H1 (cell line): Measurements from ENCODE around the gene TCF7L1. TPM values are rescaled to one million over a fixed set of nuclear protein-coding genes. Genes with fewer than 3 reads are reported as not detected.

ENCODE experiments used
- CTCF ChIA-PET: fragments of 300-600 bp; sonication (Branson Sonifier 250); formaldehyde crosslinking; loops from one replicate; lab custom pipeline; 2021; ENCODE audit not compliant: partially characterized antibody; lab: Charles Lee
- POLR2A ChIA-PET: fragments of 300-600 bp; sonication (Branson Sonifier 250); formaldehyde crosslinking; loops from one replicate; lab custom pipeline; 2021; ENCODE audit warnings: inconsistent platforms; ENCODE audit not compliant: partially characterized antibody; lab: Charles Lee
- DNase-seq, 2 experiments: peaks; one replicate each; pipeline versions ENCODE4 v3.0.0 to v3.0.0-alpha.2; 2010 to 2022; ENCODE audit warnings: low spot score in 2 of 2, low read depth in 1 of 2, mixed read lengths in 1 of 2
- FAIRE-seq: peaks from 2 replicates; lab custom pipeline; 2011; peaks lifted over from hg19 to GRCh38; lab: Jason Lieb, UNC
- H2AFZ ChIP-seq: 2 replicates; pipeline ENCODE4 v1.8.1; 2012; ENCODE audit warnings: low read length, inconsistent platforms
- H2AK5ac ChIP-seq: 2 replicates; pipeline ENCODE4 v1.6.1; 2013; ENCODE audit warnings: low read depth, low read length
- H2BK120ac ChIP-seq: replicated peaks from 2 replicates; pipeline ENCODE3; 2013; ENCODE audit warnings: low read depth, low read length, inconsistent platforms
- H2BK12ac ChIP-seq: 2 replicates; pipeline ENCODE4 v1.6.1; 2013; ENCODE audit warnings: low read depth, low read length
- H2BK15ac ChIP-seq: 2 replicates; pipeline ENCODE4 v1.6.1; 2013; ENCODE audit warnings: low read length
- H2BK20ac ChIP-seq: 2 replicates; pipeline ENCODE4 v1.6.1; 2013; ENCODE audit warnings: low read length
- H2BK5ac ChIP-seq: 2 replicates; pipeline ENCODE4 v1.6.1; 2013; ENCODE audit warnings: low read depth, low read length
- H3K14ac ChIP-seq: 2 replicates; pipeline ENCODE4 v1.6.1; 2013; ENCODE audit warnings: inconsistent platforms; ENCODE audit not compliant: insufficient read length
- H3K18ac ChIP-seq: 2 replicates; pipeline ENCODE4 v1.6.1; 2013; ENCODE audit warnings: low read length; ENCODE audit errors: extremely low read depth
- H3K23ac ChIP-seq: 2 replicates; pipeline ENCODE4 v1.6.1; 2013; ENCODE audit warnings: inconsistent platforms; ENCODE audit not compliant: insufficient read length
- H3K23me2 ChIP-seq: 2 replicates; pipeline ENCODE4 v1.6.1; 2013; ENCODE audit warnings: low read depth, low read length
- H3K27ac ChIP-seq: 2 replicates; pipeline ENCODE4 v1.6.1; 2011; ENCODE audit warnings: low read depth, low read length, inconsistent platforms
- H3K27me3 ChIP-seq, 4 experiments: replicated peaks in 1 of 4; 1 replicate in 1 of 4; 2 replicates in 3 of 4; pipeline versions ENCODE4 v1.6.1 to v1.8.1; 2011 to 2013; ENCODE audit warnings: low read length in 3 of 4, mild to moderate bottlenecking in 3 of 4, inconsistent platforms in 2 of 4, mixed read lengths in 2 of 4, moderate library complexity in 1 of 4; ENCODE audit not compliant: control insufficient read depth in 3 of 4, insufficient read depth in 3 of 4; ENCODE audit errors: extremely low read depth in 1 of 4
- H3K36me3 ChIP-seq, 4 experiments: 2 replicates each; pipeline versions ENCODE4 v1.6.1 to v1.8.1; 2011 to 2013; ENCODE audit warnings: mild to moderate bottlenecking in 4 of 4, low read length in 3 of 4, moderate library complexity in 2 of 4, control low read depth in 1 of 4, inconsistent platforms in 1 of 4; ENCODE audit not compliant: insufficient read depth in 4 of 4, control insufficient read depth in 2 of 4
- H3K4ac ChIP-seq: replicated peaks from 2 replicates; pipeline ENCODE3; 2013; ENCODE audit warnings: low read length, low read depth, mixed read lengths, inconsistent platforms; ENCODE audit not compliant: insufficient read length
- H3K4me1 ChIP-seq, 4 experiments: replicated peaks in 1 of 4; 1 replicate in 1 of 4; 2 replicates in 3 of 4; pipeline versions ENCODE4 v1.6.1 to v1.8.1; 2011 to 2013; ENCODE audit warnings: low read length in 3 of 4, inconsistent platforms in 2 of 4, mixed read lengths in 1 of 4; ENCODE audit not compliant: insufficient read depth in 4 of 4, control insufficient read depth in 3 of 4
- H3K4me2 ChIP-seq, 2 experiments: 2 replicates each; pipeline versions ENCODE4 v1.6.1 to v1.8.1; 2011 to 2013; ENCODE audit warnings: low read depth in 2 of 2, low read length in 2 of 2, control low read depth in 1 of 2, inconsistent platforms in 1 of 2, mild to moderate bottlenecking in 1 of 2; ENCODE audit not compliant: insufficient read depth in 1 of 2
- H3K4me3 ChIP-seq, 4 experiments: fragments of 200-600, 300-600 bp in 1 of 4; sonication (generic), shearing (Covaris generic), sonication (Bioruptor Twin) in 1 of 4; 2 replicates each; pipeline versions ENCODE4 v1.5.1 to v1.8.1; 2011 to 2016; ENCODE audit warnings: low read length in 4 of 4, low read depth in 3 of 4, control low read depth in 2 of 4, inconsistent platforms in 2 of 4, mild to moderate bottlenecking in 2 of 4, mixed read lengths in 1 of 4, moderate library complexity in 1 of 4; ENCODE audit not compliant: insufficient read depth in 2 of 4; ENCODE audit errors: extremely low read depth in 1 of 4
- H3K56ac ChIP-seq: replicated peaks from 2 replicates; pipeline ENCODE3; 2013; ENCODE audit warnings: low read depth, mild to moderate bottlenecking, mixed read lengths, low read length, inconsistent platforms; ENCODE audit not compliant: insufficient read length
- H3K79me1 ChIP-seq: 2 replicates; pipeline ENCODE4 v1.6.1; 2013; ENCODE audit warnings: low read depth, low read length, control low read depth
- H3K79me2 ChIP-seq, 2 experiments: 2 replicates each; pipeline versions ENCODE4 v1.6.1 to v1.8.1; 2012 to 2013; ENCODE audit warnings: low read length in 2 of 2, mild to moderate bottlenecking in 2 of 2, inconsistent platforms in 1 of 2; ENCODE audit not compliant: insufficient read depth in 2 of 2, control insufficient read depth in 1 of 2
- H3K9ac ChIP-seq, 4 experiments: replicated peaks in 1 of 4; 1 replicate in 1 of 4; 2 replicates in 3 of 4; pipeline versions ENCODE4 v1.6.1 to v1.8.1; 2011 to 2013; ENCODE audit warnings: low read depth in 3 of 4, low read length in 3 of 4, control low read depth in 2 of 4, mild to moderate bottlenecking in 2 of 4, moderate library complexity in 2 of 4, inconsistent platforms in 1 of 4; ENCODE audit errors: extremely low read depth in 1 of 4
- H3K9me3 ChIP-seq, 2 experiments: 2 replicates each; pipeline versions ENCODE4 v1.6.1 to v1.8.1; 2012 to 2013; ENCODE audit warnings: mild to moderate bottlenecking in 2 of 2, moderate library complexity in 2 of 2, control low read depth in 1 of 2, inconsistent platforms in 1 of 2, low read depth in 1 of 2, low read length in 1 of 2, mixed read lengths in 1 of 2; ENCODE audit not compliant: insufficient read depth in 2 of 2
- H4K20me1 ChIP-seq, 2 experiments: replicated peaks in 1 of 2; 2 replicates each; pipeline versions ENCODE3 to v1.8.1; 2011 to 2013; ENCODE audit warnings: inconsistent platforms in 2 of 2, low read length in 2 of 2, mild to moderate bottlenecking in 1 of 2; ENCODE audit not compliant: insufficient read depth in 2 of 2, control insufficient read depth in 1 of 2
- H4K5ac ChIP-seq: 2 replicates; pipeline ENCODE4 v1.6.1; 2013; ENCODE audit warnings: low read length, low read depth, mixed read lengths, inconsistent platforms; ENCODE audit not compliant: insufficient read length
- H4K8ac ChIP-seq: 2 replicates; pipeline ENCODE4 v1.8.0; 2013; ENCODE audit warnings: mild to moderate bottlenecking, moderate library complexity, low read length, inconsistent platforms; ENCODE audit not compliant: insufficient read depth; ENCODE audit errors: extremely low read depth
- H4K91ac ChIP-seq: replicated peaks from 2 replicates; pipeline ENCODE3; 2013; ENCODE audit warnings: low read length, mixed read lengths, inconsistent platforms; ENCODE audit not compliant: insufficient read length
- KDM4A ChIP-seq: IDR thresholded peaks from one replicate; pipeline ENCODE4 v1.7.1; 2012; ENCODE audit warnings: low read depth, mild to moderate bottlenecking, moderate library complexity, low read length, inconsistent platforms; ENCODE audit not compliant: severe bottlenecking
- SIRT6 ChIP-seq: IDR thresholded peaks from one replicate; pipeline ENCODE4 v1.7.1; 2012; ENCODE audit warnings: low read length, inconsistent platforms
- SIX5 ChIP-seq: IDR thresholded peaks from 2 replicates; pipeline ENCODE4 v1.6.1; 2011; ENCODE audit warnings: mild to moderate bottlenecking, low read depth, low read length
- SP2 ChIP-seq: IDR thresholded peaks from 2 replicates; pipeline ENCODE4 v1.6.1; 2012; ENCODE audit warnings: mild to moderate bottlenecking, low read length, inconsistent platforms
- YY1 ChIP-seq: IDR thresholded peaks from 2 replicates; pipeline ENCODE4 v1.6.1; 2011; ENCODE audit warnings: low read depth, mild to moderate bottlenecking, low read length
- WGBS, 2 experiments: shearing (Covaris generic) in 1 of 2; methylation state at CpG; one replicate each; pipeline versions ENCODE4 v1.1.6 to v1.1.7; 2013 to 2015; ENCODE audit warnings: low lambda C conversion rate in 2 of 2, mixed read lengths in 2 of 2, inconsistent platforms in 1 of 2, low coverage in 1 of 2, missing lambda C conversion rate in 1 of 2; ENCODE audit not compliant: insufficient replicate concordance in 2 of 2, insufficient coverage in 1 of 2, insufficient read length in 1 of 2; ENCODE audit errors: extremely low coverage in 1 of 2, missing lambda C conversion rate in 1 of 2; 5-methylcytosine and 5-hydroxymethylcytosine counted together
- polyA plus RNA-seq, 7 experiments: library from polyadenylated mRNA; depleted of rRNA in 3 of 7; stranded (reverse) in 5 of 7; unstranded in 2 of 7; fragments of >200 nt in 5 of 7; fragments of 200-250 nt in 2 of 7; gene quantifications; 1 replicate in 5 of 7; 2 replicates in 1 of 7; 4 replicates in 1 of 7; pipeline versions ENCODE4 v1.2.1 to v1.2.3, GENCODE V29; 2011 to 2013; ENCODE audit warnings: missing spikeins in 2 of 7, mixed read lengths in 2 of 7
- total RNA-seq: library from RNA; stranded (reverse); fragmentation: NEBNext Ultra II Directional; extraction: Animal tissue kit (Norgen Biotek cat#: 25700); gene quantifications from 2 replicates; pipeline ENCODE4 v1.2.1, GENCODE V29; 2021

The TCF7L1 gene
- total and polyA plus RNA-seq, 2 of the 8 experiments (the other 6 are each of a cell fraction or from before 2014, with no cell fraction given): 27.5 to 108 TPM

GRCh38 chr2:85187069-85187468 is 53.9 kb downstream of the TCF7L1 start:
- Histone ChIP-seq H4K8ac (no peak overlapping the region), H3K4me3 (no peak overlapping the region), H2BK15ac (no peak overlapping the region), H4K91ac (no peak overlapping the region), H3K14ac (no peak overlapping the region), H3K36me3 (peaks cover 2 to 5% (median 3%) of the 10 kb centered on the region in 4 experiments; a peak in 3 of 8 replicates), H2AFZ (no peak overlapping the region), H2BK12ac (no peak overlapping the region), H4K5ac (no peak overlapping the region), H3K4ac (no peak overlapping the region), H2AK5ac (no peak overlapping the region), H3K9ac (no peak overlapping the region), H3K56ac (no peak overlapping the region), H3K23ac (no peak overlapping the region), H4K20me1 (peaks cover 30 to 49% of the 10 kb centered on the region in 2 experiments), H3K9me3 (no peaks in the 10 kb centered on the region), H3K79me1 (peaks cover 32% of the 10 kb centered on the region), H3K4me1 (peaks cover 2 to 9% (median 6%) of the 10 kb centered on the region in 4 experiments; a peak in 6 of 7 replicates), H3K27me3 (no peaks in the 10 kb centered on the region), H2BK5ac (no peak overlapping the region), H3K23me2 (no peaks in the 10 kb centered on the region), H3K4me2 (no peak overlapping the region), H2BK120ac (no peak overlapping the region), H3K27ac (no peak overlapping the region), H3K18ac (no peak overlapping the region), H3K79me2 (peaks cover 26 to 95% of the 10 kb centered on the region in 2 experiments), H2BK20ac (no peak overlapping the region)
- FAIRE-seq: no peak
- DNase-seq: no peak
- CTCF ChIA-PET: interaction anchor here (1.1 to 15.2 kb wide), 17 partner anchors 10 to 134 kb away, joined by 3 to 218 read pairs (median 26); partner anchors contain the start of gene TCF7L1
- WGBS, 2 experiments: 87% methylated on average over 2 of the region's 2 CpGs; no CpG with 5 or more reads in 1 of the 2 experiments
- no peak for TF ChIP-seq KDM4A
- TF ChIP-seq SP2: no peak
- TF ChIP-seq SIX5: no peak
- TF ChIP-seq SIRT6: no peak
- no peak for TF ChIP-seq YY1
- POLR2A ChIA-PET: no interaction called here
